Activated naive CD8-positive, alpha-beta T cell treated with anti-CD3 and anti-CD28 coated beads, Interleukin-2, amount 50 U/mL, for 24 hours (primary cell): ENCODE data around the gene BTBD2.

Experiments
- ATAC-seq: fragments of 150-1000 bp; cut with Tn5 transposase; one replicate; pipeline ENCODE4 v1.10.0; 2021
- DNase-seq: peaks from one replicate; pipeline ENCODE4 v3.0.0; 2021
- H3K27ac Mint-ChIP-seq: one replicate; pipeline ENCODE4 v1.8.0; 2021; ENCODE audit warnings: mild to moderate bottlenecking, mixed read lengths
- H3K27me3 Mint-ChIP-seq: one replicate; pipeline ENCODE4 v1.8.0; 2021; ENCODE audit warnings: mixed read lengths
- H3K36me3 Mint-ChIP-seq: one replicate; pipeline ENCODE4 v1.8.0; 2021; ENCODE audit warnings: low read depth, mixed read lengths
- H3K4me1 Mint-ChIP-seq: one replicate; pipeline ENCODE4 v1.8.0; 2021; ENCODE audit warnings: mixed read lengths
- H3K4me3 Mint-ChIP-seq: one replicate; pipeline ENCODE4 v1.8.0; 2021; ENCODE audit warnings: mild to moderate bottlenecking, moderate library complexity, mixed read lengths
- H3K9me3 Mint-ChIP-seq: one replicate; pipeline ENCODE4 v1.8.0; 2021; ENCODE audit warnings: mixed read lengths

BTBD2 gene

GRCh38 chr19:2015608-2015950 lies at the start of gene BTBD2:
Gene BTBD2 (minus strand): TSS chr19:2015714. CDS start chr19:2015703, 11 bp downstream.
- ATAC-seq = no peak
- Mint-ChIP-seq H3K36me3 (no peaks in the 10 kb centered on the region), H3K27ac (no peak within 1 kb of the TSS), H3K9me3 (no peaks in the 10 kb centered on the region), H3K27me3 (no peaks in the 10 kb centered on the region), H3K4me1 (peaks cover 13% of the 10 kb centered on the region), H3K4me3 (peak within 1 kb of the TSS; percentile 66)
- DNase-seq = peak; percentile 65

- Mint-ChIP-seq H3K27me3 (no peaks in the 10 kb centered on the region), H3K36me3 (no peaks in the 10 kb centered on the region), H3K4me1 (peaks cover 25% of the 10 kb centered on the region), H3K9me3 (no peaks in the 10 kb centered on the region), H3K4me3 (no peak overlapping the region), H3K27ac (peak overlapping the region; percentile 35)
- DNase-seq (no peak), ATAC-seq (no peak)
Measured at GRCh38 chr19:2064788-2065524, 49.4 kb upstream of the BTBD2 start.

- no peak for DNase-seq
- Mint-ChIP-seq H3K27me3 (no peaks in the 10 kb centered on the region), H3K4me1 (peaks cover 23% of the 10 kb centered on the region), H3K27ac (no peak overlapping the region), H3K4me3 (no peak overlapping the region), H3K9me3 (no peaks in the 10 kb centered on the region), H3K36me3 (no peaks in the 10 kb centered on the region)
- no peak for ATAC-seq
Measured at GRCh38 chr19:2064395-2064787, 48.9 kb upstream of the BTBD2 start.

- H3K27me3 Mint-ChIP-seq = no peaks in the 10 kb centered on the region
- H3K4me1 Mint-ChIP-seq = peaks cover 27% of the 10 kb centered on the region
- no peaks in the 10 kb centered on the region for H3K9me3 Mint-ChIP-seq
- H3K27ac Mint-ChIP-seq = no peak overlapping the region
- H3K36me3 Mint-ChIP-seq = no peaks in the 10 kb centered on the region
- ATAC-seq (no peak), DNase-seq (no peak)
- no peak overlapping the region for H3K4me3 Mint-ChIP-seq
Measured at GRCh38 chr19:2063824-2064223, 48.3 kb upstream of the BTBD2 start.

GRCh38 chr19:2062770-2063169 lies 47.3 kb upstream of the BTBD2 start:
- ATAC-seq = no peak
- DNase-seq = no peak
- Mint-ChIP-seq H3K4me3 (peak overlapping the region; percentile 84), H3K27ac (no peak overlapping the region), H3K27me3 (no peaks in the 10 kb centered on the region), H3K9me3 (no peaks in the 10 kb centered on the region), H3K36me3 (no peaks in the 10 kb centered on the region), H3K4me1 (peaks cover 29% of the 10 kb centered on the region)

GRCh38 chr19:2062389-2062729 lies 46.8 kb upstream of the BTBD2 start:
- Mint-ChIP-seq H3K9me3 (no peaks in the 10 kb centered on the region), H3K4me1 (peaks cover 29% of the 10 kb centered on the region)
- DNase-seq = no peak

GRCh38 chr19:2061495-2062388 lies 46.2 kb upstream of the BTBD2 start:
- Mint-ChIP-seq H3K36me3 (no peaks in the 10 kb centered on the region), H3K27me3 (no peaks in the 10 kb centered on the region), H3K4me3 (peak overlapping the region; percentile 84), H3K4me1 (peaks cover 33% of the 10 kb centered on the region), H3K27ac (peak overlapping the region; percentile 91), H3K9me3 (no peaks in the 10 kb centered on the region)
- ATAC-seq (peak; percentile 85), DNase-seq (peak; percentile 100)

More at GRCh38 chr19:2062389-2062729, 46.8 kb upstream of the BTBD2 start:
- Mint-ChIP-seq H3K36me3 (no peaks in the 10 kb centered on the region), H3K27me3 (no peaks in the 10 kb centered on the region), H3K27ac (peak overlapping the region; percentile 91), H3K4me3 (peak overlapping the region; percentile 84)
- no peak for ATAC-seq

- H3K36me3 Mint-ChIP-seq = no peaks in the 10 kb centered on the region
- H3K9me3 Mint-ChIP-seq = no peaks in the 10 kb centered on the region
- no peaks in the 10 kb centered on the region for H3K27me3 Mint-ChIP-seq
- DNase-seq (no peak), ATAC-seq (peak; percentile 60)
- peak overlapping the region; percentile 84 for H3K4me3 Mint-ChIP-seq
- peak overlapping the region; percentile 95 for H3K27ac Mint-ChIP-seq
- H3K4me1 Mint-ChIP-seq = peaks cover 37% of the 10 kb centered on the region
Measured at GRCh38 chr19:2060884-2061494, 45.5 kb upstream of the BTBD2 start.

- no peaks in the 10 kb centered on the region for H3K9me3 Mint-ChIP-seq
- H3K27me3 Mint-ChIP-seq = no peaks in the 10 kb centered on the region
- DNase-seq (no peak), ATAC-seq (no peak)
- H3K36me3 Mint-ChIP-seq = no peaks in the 10 kb centered on the region
- peak overlapping the region; percentile 79 for H3K4me3 Mint-ChIP-seq
- peak overlapping the region; percentile 95 for H3K27ac Mint-ChIP-seq
- peaks cover 47% of the 10 kb centered on the region for H3K4me1 Mint-ChIP-seq
Measured at GRCh38 chr19:2059422-2060201, 44.1 kb upstream of the BTBD2 start.

GRCh38 chr19:2058570-2059421 lies 43.3 kb upstream of the BTBD2 start:
- Mint-ChIP-seq H3K4me1 (peaks cover 48% of the 10 kb centered on the region), H3K4me3 (no peak overlapping the region), H3K36me3 (no peaks in the 10 kb centered on the region), H3K27ac (peak overlapping the region; percentile 56), H3K27me3 (no peaks in the 10 kb centered on the region), H3K9me3 (no peaks in the 10 kb centered on the region)
- DNase-seq (no peak), ATAC-seq (no peak)

- DNase-seq (no peak), ATAC-seq (no peak)
- Mint-ChIP-seq H3K27ac (peak overlapping the region; percentile 56), H3K4me1 (peaks cover 51% of the 10 kb centered on the region), H3K27me3 (no peaks in the 10 kb centered on the region), H3K4me3 (no peak overlapping the region), H3K9me3 (no peaks in the 10 kb centered on the region), H3K36me3 (no peaks in the 10 kb centered on the region)
Measured at GRCh38 chr19:2057484-2058469, 42.3 kb upstream of the BTBD2 start.

GRCh38 chr19:2056837-2057192 lies 41.3 kb upstream of the BTBD2 start:
- ATAC-seq = no peak
- peaks cover 50% of the 10 kb centered on the region for H3K4me1 Mint-ChIP-seq
- no peak overlapping the region for H3K27ac Mint-ChIP-seq
- no peaks in the 10 kb centered on the region for H3K36me3 Mint-ChIP-seq
- H3K4me3 Mint-ChIP-seq = no peak overlapping the region
- H3K9me3 Mint-ChIP-seq = no peaks in the 10 kb centered on the region
- no peaks in the 10 kb centered on the region for H3K27me3 Mint-ChIP-seq
- DNase-seq = no peak
